Measurements from ENCODE around the gene EMX1.

Gene EMX1

GRCh38 chr2:72942881-72943418 lies 25.6 kb downstream of the EMX1 start:
- no peak for DNase-seq (ENCODE audit: low read depth)

GRCh38 chr2:72943540-72944395 lies 26.4 kb downstream of the EMX1 start:
- no peak for DNase-seq (ENCODE audit: low read depth)

GRCh38 chr2:72944804-72945449 lies 27.6 kb downstream of the EMX1 start:
- no peak for DNase-seq (ENCODE audit: low read depth)

- DNase-seq (ENCODE audit: low read depth): no peak
These were observed 28.2 kb downstream of the EMX1 start for GRCh38 chr2:72945450-72946019.

GRCh38 chr2:72946466-72946865 lies 29.1 kb downstream of the EMX1 start:
- DNase-seq (ENCODE audit: low read depth): no peak

- no peak for DNase-seq (ENCODE audit: low read depth)
These were observed 30.9 kb downstream of the EMX1 start for GRCh38 chr2:72947952-72948830.

- no peak for DNase-seq (ENCODE audit: low read depth)
These were observed 31.7 kb downstream of the EMX1 start for GRCh38 chr2:72949045-72949444.

GRCh38 chr2:72949642-72950041 lies 32.3 kb downstream of the EMX1 start:
- no peak for DNase-seq (ENCODE audit: low read depth)

- no peak for DNase-seq (ENCODE audit: low read depth)
These were observed 33.4 kb downstream of the EMX1 start for GRCh38 chr2:72950558-72951255.

- DNase-seq (ENCODE audit: low read depth): no peak
These were observed 34.2 kb downstream of the EMX1 start for GRCh38 chr2:72951303-72952095.

GRCh38 chr2:72952110-72952823 lies 34.9 kb downstream of the EMX1 start:
- DNase-seq (ENCODE audit: low read depth): no peak

- no peak for DNase-seq (ENCODE audit: low read depth)
These were observed 35.6 kb downstream of the EMX1 start for GRCh38 chr2:72952961-72953360.

GRCh38 chr2:72953528-72953927 lies 36.2 kb downstream of the EMX1 start:
- no peak for DNase-seq (ENCODE audit: low read depth)

- DNase-seq (ENCODE audit: low read depth): no peak
These were observed 36.7 kb downstream of the EMX1 start for GRCh38 chr2:72953976-72954375.

- DNase-seq (ENCODE audit: low read depth): no peak
These were observed 37.3 kb downstream of the EMX1 start for GRCh38 chr2:72954376-72955227.

- DNase-seq (ENCODE audit: low read depth): no peak
These were observed 38.1 kb downstream of the EMX1 start for GRCh38 chr2:72955228-72956049.

GRCh38 chr2:72956050-72956395 lies 38.7 kb downstream of the EMX1 start:
- DNase-seq (ENCODE audit: low read depth): no peak

- no peak for DNase-seq (ENCODE audit: low read depth)
These were observed 39.6 kb downstream of the EMX1 start for GRCh38 chr2:72956936-72957335.
